Motor neuron (in vitro differentiated cells): ENCODE results near the gene STX5. TPM values are rescaled to one million over a fixed set of nuclear protein-coding genes. Genes with fewer than 3 reads are reported as not detected.

Source experiments
- total RNA-seq, 8 experiments: library from RNA; unstranded; fragments of 300-600 nt; gene quantifications; 2 replicates each; pipeline versions ENCODE4 v1.2.3 to v1.2.4, GENCODE V29; 2022

STX5 gene
- total RNA-seq, 8 experiments from 2014 or later, result 26.2 to 54.3 (median 33.9) TPM

Other genes starting within 250 kb of the STX5 start
- gene TUT1, start 240.5 kb downstream of the STX5 start, total RNA-seq, result 10 to 100 TPM; 11.5 to 24.4 (median 17.3) TPM
- 100 to 1,000 TPM in 3 of 8 experiments, 10 to 100 TPM in 5; 49.1 to 146 (median 83.3) TPM for gene MTA2, start 230.2 kb downstream of the STX5 start, total RNA-seq
- 10 to 100 TPM in 4 of 8 experiments, 1 to 10 TPM in 4; 1.4 to 56.9 (median 10.0) TPM for gene EML3, start 219.3 kb downstream of the STX5 start, total RNA-seq
- 10 to 100 TPM in 1 of 8 experiments, 1 to 10 TPM in 6, under 1 TPM in 1; 0.49 to 14.5 (median 4.8) TPM for gene ROM1, start 218.8 kb downstream of the STX5 start, total RNA-seq
- gene B3GAT3, start 210.1 kb downstream of the STX5 start, total RNA-seq, result 10 to 100 TPM; 28.6 to 56.5 (median 37.0) TPM
- gene GANAB, start 185.4 kb downstream of the STX5 start, total RNA-seq, result 100 to 1,000 TPM in 7 of 8 experiments, 10 to 100 TPM in 1; 97.8 to 296 (median 172) TPM
- 10 to 100 TPM; 10.8 to 24.8 (median 17.9) TPM for gene INTS5, start 178.7 kb downstream of the STX5 start, total RNA-seq
- 100 to 1,000 TPM in 4 of 8 experiments, 10 to 100 TPM in 4; 51.9 to 159 (median 95.0) TPM for gene C11orf98, start 166.8 kb downstream of the STX5 start, total RNA-seq
- 10 to 100 TPM; 25.7 to 90.2 (median 37.9) TPM for gene CSKMT, start 166.7 kb downstream of the STX5 start, total RNA-seq
- 10 to 100 TPM in 5 of 8 experiments, 1 to 10 TPM in 3; 7.9 to 17.7 (median 10.3) TPM for gene UQCC3, start 160.4 kb downstream of the STX5 start, total RNA-seq
- 10 to 100 TPM in 3 of 8 experiments, 1 to 10 TPM in 5; 2.8 to 32.4 (median 4.6) TPM for gene LBHD1, start 159.8 kb downstream of the STX5 start, total RNA-seq
- 100 to 1,000 TPM in 7 of 8 experiments, 10 to 100 TPM in 1; 95.5 to 132 (median 123) TPM for gene UBXN1, start 153.0 kb downstream of the STX5 start, total RNA-seq
- 1 to 10 TPM in 2 of 8 experiments, under 1 TPM in 6; 0.33 to 9.3 (median 0.49) TPM for gene LRRN4CL, start 142.5 kb downstream of the STX5 start, total RNA-seq
- 100 to 1,000 TPM in 6 of 8 experiments, 10 to 100 TPM in 2; 55.0 to 446 (median 341) TPM for gene BSCL2, start 124.6 kb downstream of the STX5 start, total RNA-seq
- gene GNG3, start 124.4 kb downstream of the STX5 start, total RNA-seq, result 100 to 1,000 TPM in 5 of 8 experiments, under 1 TPM in 3; 0.61 to 171 (median 111) TPM
- 10 to 100 TPM; 13.4 to 55.2 (median 27.8) TPM for gene HNRNPUL2, start 104.6 kb downstream of the STX5 start, total RNA-seq
- 10 to 100 TPM; 41.6 to 67.2 (median 48.7) TPM for gene TTC9C, start 103.6 kb downstream of the STX5 start, total RNA-seq
- gene ZBTB3, start 77.9 kb downstream of the STX5 start, total RNA-seq, result 10 to 100 TPM in 3 of 8 experiments, 1 to 10 TPM in 5; 7.4 to 12.8 (median 9.5) TPM
- gene POLR2G, start 70.5 kb downstream of the STX5 start, total RNA-seq, result 100 to 1,000 TPM in 6 of 8 experiments, 10 to 100 TPM in 2; 83.4 to 178 (median 115) TPM
- gene TAF6L, start 60.7 kb downstream of the STX5 start, total RNA-seq, result 10 to 100 TPM in 5 of 8 experiments, 1 to 10 TPM in 3; 8.7 to 40.6 (median 13.9) TPM
- gene TMEM179B, start 44.6 kb downstream of the STX5 start, total RNA-seq, result 100 to 1,000 TPM in 1 of 8 experiments, 10 to 100 TPM in 7; 17.6 to 125 (median 42.2) TPM
- 10 to 100 TPM; 13.6 to 31.3 (median 25.3) TPM for gene TMEM223, start 40.0 kb downstream of the STX5 start, total RNA-seq
- gene NXF1, start 26.6 kb downstream of the STX5 start, total RNA-seq, result 10 to 100 TPM; 22.4 to 86.6 (median 45.4) TPM
- gene TEX54, start 790 bp upstream of the STX5 start, total RNA-seq, result 1 to 10 TPM in 6 of 8 experiments, not detected in 2; 1.3 to 5.7 (median 2.1) TPM
- gene WDR74, start 7.5 kb upstream of the STX5 start, total RNA-seq, result 100 to 1,000 TPM in 1 of 8 experiments, 10 to 100 TPM in 7; 41.4 to 110 (median 81.7) TPM
- 100 to 1,000 TPM in 7 of 8 experiments, 10 to 100 TPM in 1; 97.8 to 428 (median 211) TPM for gene SLC3A2, start 48.8 kb upstream of the STX5 start, total RNA-seq
- gene CHRM1, start 89.3 kb upstream of the STX5 start, total RNA-seq, result under 1 TPM in 6 of 8 experiments, not detected in 2; 0.04 to 0.81 (median 0.19) TPM
- gene SLC22A6, start 152.9 kb upstream of the STX5 start, total RNA-seq, result 1 to 10 TPM in 1 of 8 experiments, under 1 TPM in 2, not detected in 5; 0.17 to 3.9 (median 0.38) TPM
- 1 to 10 TPM in 1 of 8 experiments, under 1 TPM in 6, not detected in 1; under 0.01 to 1.3 (median 0.23) TPM for gene SLC22A8, start 183.8 kb upstream of the STX5 start, total RNA-seq